Suprapubic skin (tissue), 4 donors: ENCODE results near the gene ALOXE3. TPM values are rescaled to one million over a fixed set of nuclear protein-coding genes. Genes with fewer than 3 reads are reported as not detected.

Experiments used
- DNase-seq, 2 donors: peaks; one replicate each; pipeline ENCODE4 v3.0.0-alpha.2; 2019; ENCODE audit warnings: low spot score in 2 of 2
- H3K27ac ChIP-seq: fragments of 200-600 bp; sonication (generic); one replicate; pipeline ENCODE4 v1.5.1; 2019
- H3K27me3 ChIP-seq: fragments of 200-600 bp; sonication (generic); one replicate; pipeline ENCODE4 v1.5.1; 2019
- H3K36me3 ChIP-seq: fragments of 200-600 bp; sonication (generic); one replicate; pipeline ENCODE4 v1.5.1; 2019
- H3K4me1 ChIP-seq: fragments of 200-600 bp; sonication (generic); one replicate; pipeline ENCODE4 v1.5.1; 2019
- H3K4me3 ChIP-seq: fragments of 200-600 bp; sonication (generic); one replicate; pipeline ENCODE4 v1.5.1; 2019; ENCODE audit warnings: mild to moderate bottlenecking
- H3K9me3 ChIP-seq: fragments of 200-600 bp; sonication (generic); one replicate; pipeline ENCODE4 v1.5.1; 2019
- EP300 ChIP-seq: sonication (generic); formaldehyde crosslinking; IDR thresholded peaks from one replicate; pipeline ENCODE4 v1.6.1; 2017; ENCODE audit warnings: antibody characterized with exemption
- POLR2A ChIP-seq, 2 donors: fragments of 450-650 bp; IDR thresholded peaks; one replicate each; pipeline ENCODE4 v1.6.1; 2017; ENCODE audit warnings: antibody characterized with exemption in 2 of 2, mild to moderate bottlenecking in 2 of 2, moderate library complexity in 2 of 2
- POLR2AphosphoS5 ChIP-seq, 3 donors: sonication (generic); formaldehyde crosslinking; IDR thresholded peaks; one replicate each; pipeline ENCODE4 v1.6.1; 2017; ENCODE audit warnings: antibody characterized with exemption in 3 of 3
- WGBS: methylation state at CpG from one replicate; pipeline ENCODE4 v1.1.5; 2018; 5-methylcytosine and 5-hydroxymethylcytosine counted together
- total RNA-seq, 4 donors: library from RNA; depleted of rRNA; stranded (reverse); fragments of >200 nt; gene quantifications; one replicate each; pipeline ENCODE4 v1.1.0, GENCODE V29; 2016
- TF ChIP-seq, protein P1 (sequence below), 2 donors: fragments of 200-600 bp in 1 of 2; fragments of 450-650 bp in 1 of 2; sonication (generic) in 1 of 2; IDR thresholded peaks; one replicate each; pipeline ENCODE4 v1.5.1; 2016 to 2019; ENCODE audit warnings: antibody characterized with exemption in 2 of 2, mild to moderate bottlenecking in 1 of 2, moderate library complexity in 1 of 2

Gene ALOXE3
- total RNA-seq, 4 donors from 2014 or later: 44.5 to 95.3 (median 69.9) TPM

DNA sequence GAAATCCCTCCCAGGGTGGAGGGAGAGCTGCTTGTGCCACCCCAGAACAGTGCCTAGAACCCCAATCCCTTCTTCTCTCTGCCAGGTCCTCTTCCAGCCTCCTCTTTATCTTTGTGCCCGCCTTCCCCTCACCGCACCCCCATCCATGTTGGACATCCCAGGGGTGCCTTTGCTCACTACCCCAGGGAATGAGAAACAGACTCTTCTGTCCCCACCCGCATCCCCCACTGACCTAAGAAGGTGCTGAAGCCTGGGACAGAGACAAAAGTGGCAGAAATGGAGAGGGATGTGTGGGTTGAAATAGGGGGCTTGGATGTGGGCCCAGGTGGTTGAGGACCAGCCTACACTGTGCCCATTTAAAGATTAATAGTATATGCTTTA lies 62.5 kb downstream of the ALOXE3 start:
- TF ChIP-seq EP300: no peak
- TF ChIP-seq POLR2AphosphoS5 (IDR thresholded peaks at IDR 0.05): no peak
- TF ChIP-seq, protein P1, sequence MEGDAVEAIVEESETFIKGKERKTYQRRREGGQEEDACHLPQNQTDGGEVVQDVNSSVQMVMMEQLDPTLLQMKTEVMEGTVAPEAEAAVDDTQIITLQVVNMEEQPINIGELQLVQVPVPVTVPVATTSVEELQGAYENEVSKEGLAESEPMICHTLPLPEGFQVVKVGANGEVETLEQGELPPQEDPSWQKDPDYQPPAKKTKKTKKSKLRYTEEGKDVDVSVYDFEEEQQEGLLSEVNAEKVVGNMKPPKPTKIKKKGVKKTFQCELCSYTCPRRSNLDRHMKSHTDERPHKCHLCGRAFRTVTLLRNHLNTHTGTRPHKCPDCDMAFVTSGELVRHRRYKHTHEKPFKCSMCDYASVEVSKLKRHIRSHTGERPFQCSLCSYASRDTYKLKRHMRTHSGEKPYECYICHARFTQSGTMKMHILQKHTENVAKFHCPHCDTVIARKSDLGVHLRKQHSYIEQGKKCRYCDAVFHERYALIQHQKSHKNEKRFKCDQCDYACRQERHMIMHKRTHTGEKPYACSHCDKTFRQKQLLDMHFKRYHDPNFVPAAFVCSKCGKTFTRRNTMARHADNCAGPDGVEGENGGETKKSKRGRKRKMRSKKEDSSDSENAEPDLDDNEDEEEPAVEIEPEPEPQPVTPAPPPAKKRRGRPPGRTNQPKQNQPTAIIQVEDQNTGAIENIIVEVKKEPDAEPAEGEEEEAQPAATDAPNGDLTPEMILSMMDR (IDR thresholded peaks at IDR 0.05): no peak
- no peak for TF ChIP-seq POLR2A (IDR thresholded peaks at IDR 0.05)
- Histone ChIP-seq H3K27ac (no peak overlapping the region), H3K4me3 (no peak overlapping the region), H3K27me3 (peaks cover 22% of the 10 kb centered on the region), H3K36me3 (no peaks in the 10 kb centered on the region), H3K9me3 (no peaks in the 10 kb centered on the region), H3K4me1 (peaks cover 13% of the 10 kb centered on the region)
- DNase-seq: peak in 1 of 2 donors; percentile 56
- WGBS: 88% methylated on average over 3 of the region's 3 CpGs

DNA sequence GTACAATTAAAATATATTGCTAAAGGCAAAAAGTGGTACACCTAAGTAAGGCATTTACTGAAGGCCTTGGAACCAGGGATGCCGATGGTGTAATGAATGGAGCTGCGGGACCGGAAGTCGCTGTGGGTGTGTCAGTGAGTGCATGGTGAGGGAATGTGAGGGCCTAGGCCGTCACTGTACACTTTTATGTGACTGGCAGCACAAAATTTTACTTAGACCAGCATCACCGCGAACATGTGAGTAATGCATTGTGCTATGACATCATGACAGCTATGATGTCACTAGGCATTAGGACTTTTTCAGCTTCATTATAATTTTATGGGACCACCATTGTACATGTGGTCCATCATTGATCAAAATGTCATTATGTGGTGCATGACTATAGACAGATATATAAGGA lies 64.7 kb downstream of the ALOXE3 start:
- no peaks in the 10 kb centered on the region for H3K9me3 ChIP-seq
- DNase-seq: peak in 1 of 2 donors; percentile 23
- no peaks in the 10 kb centered on the region for H3K36me3 ChIP-seq
- no peak for TF ChIP-seq POLR2AphosphoS5 (IDR thresholded peaks at IDR 0.05)
- no peak for TF ChIP-seq POLR2A (IDR thresholded peaks at IDR 0.05)
- TF ChIP-seq, protein P1 (IDR thresholded peaks at IDR 0.05): no peak
- no peak for TF ChIP-seq EP300
- H3K27me3 ChIP-seq: peaks cover 8% of the 10 kb centered on the region
- 83% methylated on average over 7 of the region's 7 CpGs for WGBS
- no peak overlapping the region for H3K27ac ChIP-seq
- H3K4me1 ChIP-seq: peaks cover 13% of the 10 kb centered on the region
- no peak overlapping the region for H3K4me3 ChIP-seq

DNA sequence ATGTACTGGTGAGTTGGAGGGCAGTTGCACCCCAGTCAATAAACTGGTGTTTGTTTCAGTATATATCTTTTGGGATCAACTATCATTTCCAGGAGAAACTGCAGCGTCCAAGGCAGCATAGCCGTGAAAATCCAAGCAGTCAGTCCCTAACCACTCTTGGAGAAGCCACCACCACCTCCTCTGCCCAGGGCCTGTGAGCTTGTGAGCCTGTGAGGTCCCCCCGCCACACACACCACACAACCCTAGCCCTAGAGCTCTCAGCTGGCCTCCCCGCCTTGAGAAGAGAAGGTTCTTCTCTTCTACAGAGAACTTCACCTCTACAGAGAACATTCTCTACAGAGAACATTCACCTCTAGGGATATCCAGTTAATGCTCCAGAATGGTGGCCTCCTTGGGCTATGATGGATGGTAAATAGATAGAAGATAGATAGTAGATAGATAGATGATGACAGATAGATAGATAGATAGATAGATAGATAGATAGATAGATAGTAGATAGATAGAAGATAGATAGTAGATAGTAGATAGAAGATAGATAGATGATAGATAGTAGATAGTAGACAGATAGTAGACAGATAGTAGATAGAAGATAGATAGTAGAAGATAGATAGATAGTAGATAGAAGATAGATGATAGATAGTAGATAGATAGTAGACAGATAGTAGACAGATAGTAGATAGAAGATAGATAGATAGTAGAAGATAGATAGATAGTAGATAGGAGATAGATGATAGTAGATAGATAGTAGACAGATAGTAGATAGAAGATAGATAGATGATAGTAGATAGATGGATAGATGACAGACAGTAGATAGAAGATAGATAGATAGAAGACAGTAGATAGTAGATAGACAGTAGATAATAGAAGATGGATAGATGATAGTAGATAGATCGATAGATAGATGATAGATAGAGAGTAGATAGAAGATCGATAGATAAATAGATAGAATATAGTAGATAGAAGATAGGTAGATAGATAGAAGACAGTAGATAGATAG lies 65.8 kb downstream of the ALOXE3 start:
- no peak overlapping the region for H3K4me3 ChIP-seq
- H3K4me1 ChIP-seq: peaks cover 7% of the 10 kb centered on the region
- no peaks in the 10 kb centered on the region for H3K9me3 ChIP-seq
- H3K36me3 ChIP-seq: no peaks in the 10 kb centered on the region
- no peak for DNase-seq
- WGBS: 87% methylated on average over 6 of the region's 6 CpGs
- TF ChIP-seq EP300 (no peak), POLR2AphosphoS5 (IDR thresholded peaks at IDR 0.05) (no peak), POLR2A (IDR thresholded peaks at IDR 0.05) (no peak)
- TF ChIP-seq, protein P1 (IDR thresholded peaks at IDR 0.05): no peak
- peaks cover under 1% of the 10 kb centered on the region for H3K27me3 ChIP-seq
- no peak overlapping the region for H3K27ac ChIP-seq

DNA sequence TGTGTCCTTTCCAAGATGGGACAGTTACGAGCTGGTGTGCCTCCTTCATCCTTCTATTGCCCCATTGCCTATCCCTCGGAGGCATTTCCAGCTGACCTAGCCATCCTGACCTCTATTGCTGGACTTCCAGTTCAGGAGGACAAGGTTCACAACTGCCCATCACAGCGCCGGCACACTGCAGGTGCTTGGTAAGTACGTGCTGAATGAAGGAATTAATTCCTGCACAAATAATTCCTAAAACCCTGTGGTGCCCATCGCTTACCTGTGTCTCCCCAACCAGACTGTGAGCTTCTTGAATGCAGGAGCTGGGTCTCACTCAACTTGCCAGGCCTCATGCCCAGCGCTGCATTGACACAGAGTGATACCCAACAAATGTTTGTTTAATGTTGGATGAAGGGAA lies 66.5 kb downstream of the ALOXE3 start:
- H3K27ac ChIP-seq: no peak overlapping the region
- no peak overlapping the region for H3K4me3 ChIP-seq
- TF ChIP-seq POLR2AphosphoS5 (IDR thresholded peaks at IDR 0.05): no peak
- no peak for TF ChIP-seq EP300
- H3K4me1 ChIP-seq: peaks cover 6% of the 10 kb centered on the region
- no peaks in the 10 kb centered on the region for H3K9me3 ChIP-seq
- no peaks in the 10 kb centered on the region for H3K36me3 ChIP-seq
- WGBS: 79% methylated on average over 7 of the region's 7 CpGs
- peak in 1 of 2 donors; percentile 61 for DNase-seq
- H3K27me3 ChIP-seq: peaks cover 8% of the 10 kb centered on the region

DNA sequence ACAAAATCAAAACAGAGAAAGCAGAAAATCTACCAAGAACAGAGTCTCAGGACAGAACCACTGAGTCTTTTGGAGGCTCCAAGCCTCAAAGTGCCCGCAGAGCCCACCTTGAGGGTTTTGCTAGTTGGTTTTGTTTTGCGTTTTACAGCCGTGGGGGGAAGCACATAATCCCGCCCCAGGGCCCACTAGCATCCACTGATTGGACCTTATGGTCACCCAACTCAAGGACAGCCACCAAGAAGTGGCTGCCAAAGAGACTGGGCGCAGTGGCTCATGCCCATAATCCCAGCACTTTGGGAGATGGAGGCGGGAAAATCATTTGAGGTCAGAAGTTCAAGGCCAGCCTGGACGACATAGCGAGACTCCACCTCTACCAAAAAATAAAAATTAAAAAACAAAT lies 69.6 kb downstream of the ALOXE3 start:
- Histone ChIP-seq H3K36me3 (no peaks in the 10 kb centered on the region), H3K27ac (no peak overlapping the region), H3K4me1 (no peaks in the 10 kb centered on the region), H3K27me3 (peaks cover 14% of the 10 kb centered on the region), H3K9me3 (no peaks in the 10 kb centered on the region), H3K4me3 (no peak overlapping the region)
- 87% methylated on average over 8 of the region's 8 CpGs for WGBS
- DNase-seq: peak in 1 of 2 donors; percentile 48
- TF ChIP-seq, protein P1 (IDR thresholded peaks at IDR 0.05): no peak
- no peak for TF ChIP-seq EP300
- no peak for TF ChIP-seq POLR2AphosphoS5 (IDR thresholded peaks at IDR 0.05)
- TF ChIP-seq POLR2A (IDR thresholded peaks at IDR 0.05): no peak
